Inflammatory macrophage (primary cell): ENCODE measurements around the gene ZNF486.
"Not testable (repeated sequence)": the region's sequence is repeated elsewhere in the genome, so short reads cannot be mapped to it uniquely, and the experiment has no call there.

Source experiments
- DNase-seq, 2 donors: peaks; one replicate each; pipeline ENCODE4 v3.0.0-alpha.2; 2020 to 2022
- total RNA-seq, 18 experiments: gene quantifications; one replicate each; lab custom pipeline; 2026; ENCODE audit warnings: mixed read lengths in 6 of 18, inconsistent platforms in 2 of 18; lab: John Stamatoyannopoulos, UW

The ZNF486 gene
- total RNA-seq: 1.4 to 12.7 (median 4.8) reads per million in 18 experiments

DNA sequence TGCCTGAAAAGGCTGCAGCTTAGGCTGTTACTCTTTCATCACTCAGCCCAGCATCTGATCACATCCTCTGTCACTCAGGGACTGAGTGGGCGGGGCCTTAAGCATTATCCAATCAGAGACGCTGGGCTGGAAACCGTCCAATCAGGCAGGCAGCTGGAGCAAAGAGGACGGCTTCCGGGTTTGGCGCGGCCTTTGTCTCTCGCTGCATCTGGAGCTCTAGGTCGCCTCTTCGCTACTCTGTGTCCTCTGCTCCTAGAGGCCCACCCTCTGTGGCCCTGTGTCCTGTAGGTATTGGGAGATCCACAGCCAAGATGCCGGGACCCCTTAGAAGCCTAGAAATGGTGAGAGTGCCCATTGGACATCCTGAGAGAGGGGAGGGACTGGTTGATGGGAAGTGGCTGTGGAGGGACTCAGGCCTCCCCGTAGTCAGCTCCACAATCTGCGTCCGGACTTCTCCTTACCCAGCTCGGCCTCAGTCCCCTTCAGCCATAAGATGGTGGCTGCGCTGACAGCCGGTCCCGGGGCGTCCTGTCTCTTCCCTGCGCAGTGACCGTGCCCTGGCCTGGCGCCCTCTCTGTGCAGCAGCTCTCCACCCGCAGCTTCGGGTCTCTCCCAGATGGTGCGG lies at the start of gene ZNF486:
Gene ZNF486 (plus strand): TSS at position 195 of the 625 bp plus-strand sequence. CDS start 117 bp downstream, at position 312.
- DNase-seq: peak; percentile 90 to 97

- DNase-seq: not testable (repeated sequence)
Observed at GRCh38 chr19:20118064-20118839, 48.8 kb upstream of the ZNF486 start.

DNA sequence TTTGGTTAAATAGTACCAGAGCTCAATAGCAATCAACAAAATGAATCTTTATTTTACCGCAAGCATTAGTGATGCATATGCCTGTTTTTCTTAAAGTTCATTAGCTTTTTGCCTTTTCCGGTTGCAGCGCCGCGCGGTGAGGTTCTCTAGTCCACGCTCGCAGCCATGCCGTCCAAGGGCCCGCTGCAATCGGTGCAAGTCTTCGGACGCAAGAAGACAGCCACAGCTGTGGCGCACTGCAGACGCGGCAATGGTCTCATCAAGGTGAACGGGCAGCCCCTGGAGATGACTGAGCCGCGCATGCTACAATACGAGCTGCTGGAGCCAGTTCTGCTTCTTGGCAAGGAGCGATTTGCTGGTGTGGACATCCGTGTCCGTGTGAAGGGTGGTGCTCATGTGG lies 42.1 kb upstream of the ZNF486 start:
- no peak for DNase-seq

- DNase-seq: not testable (repeated sequence)
Observed at GRCh38 chr19:20132933-20133332, 34.1 kb upstream of the ZNF486 start.

DNA sequence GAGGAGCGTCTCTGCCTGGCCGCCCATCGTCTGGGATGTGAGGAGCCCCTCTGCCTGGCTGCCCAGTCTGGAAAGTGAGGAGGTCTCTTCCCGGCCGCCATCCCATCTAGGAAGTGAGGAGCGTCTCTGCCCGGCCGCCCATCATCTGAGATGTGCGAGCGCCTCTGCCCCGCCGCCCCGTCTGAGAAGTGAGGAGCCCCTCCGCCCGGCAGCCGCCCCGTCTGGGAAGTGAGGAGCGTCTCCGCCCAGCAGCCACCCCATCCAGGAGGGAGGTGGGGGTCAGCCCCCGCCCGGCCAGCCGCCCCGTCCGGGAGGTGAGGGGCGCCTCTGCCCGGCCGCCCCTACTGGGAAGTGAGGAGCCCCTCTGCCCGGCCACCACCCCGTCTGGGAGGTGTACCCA lies 29.3 kb upstream of the ZNF486 start:
- not testable (repeated sequence) for DNase-seq

DNA sequence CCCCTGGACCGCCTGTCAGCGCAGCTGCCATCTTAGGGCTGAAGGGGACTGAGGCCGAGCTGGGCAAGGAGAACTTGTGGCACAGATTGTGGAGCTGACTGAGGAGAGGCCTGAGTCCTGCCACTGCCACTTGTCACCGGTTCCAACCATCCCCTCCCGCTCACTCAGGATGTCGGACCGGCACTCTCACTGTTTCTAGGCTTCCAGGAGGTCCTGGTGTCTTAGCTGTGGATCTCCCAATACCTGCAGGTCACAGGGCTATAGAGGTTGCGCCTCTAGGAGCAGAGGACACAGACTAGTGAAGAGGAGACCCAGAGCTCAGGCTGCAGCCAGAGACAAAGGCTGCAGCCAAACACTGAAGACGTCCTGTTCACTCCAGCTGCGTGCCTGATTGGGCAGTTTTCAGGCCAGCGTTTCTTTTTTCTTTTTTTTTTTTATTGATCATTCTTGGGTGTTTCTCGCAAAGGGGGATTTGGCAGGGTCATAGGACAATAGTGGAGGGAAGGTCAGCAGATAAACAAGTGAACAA lies 15.3 kb upstream of the ZNF486 start:
- no peak for DNase-seq

DNA sequence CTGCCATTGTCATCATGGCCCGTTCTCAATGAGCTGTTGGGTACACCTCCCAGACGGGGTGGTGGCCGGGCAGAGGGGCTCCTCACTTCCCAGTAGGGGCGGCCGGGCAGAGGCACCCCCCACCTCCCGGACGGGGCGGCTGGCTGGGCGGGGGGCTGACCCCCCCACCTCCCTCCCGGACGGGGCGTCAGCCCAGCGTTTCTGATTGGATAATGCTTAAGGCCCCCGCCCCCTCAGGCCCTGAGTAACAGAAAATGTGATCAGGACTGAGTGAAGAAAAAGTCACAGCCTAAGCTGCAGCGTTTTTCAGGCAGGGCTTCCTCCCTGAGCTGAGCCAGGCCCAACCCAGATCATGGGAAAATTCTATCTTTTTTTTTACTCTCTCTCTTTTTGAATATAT lies 14.5 kb upstream of the ZNF486 start:
- not testable (repeated sequence) for DNase-seq

DNA sequence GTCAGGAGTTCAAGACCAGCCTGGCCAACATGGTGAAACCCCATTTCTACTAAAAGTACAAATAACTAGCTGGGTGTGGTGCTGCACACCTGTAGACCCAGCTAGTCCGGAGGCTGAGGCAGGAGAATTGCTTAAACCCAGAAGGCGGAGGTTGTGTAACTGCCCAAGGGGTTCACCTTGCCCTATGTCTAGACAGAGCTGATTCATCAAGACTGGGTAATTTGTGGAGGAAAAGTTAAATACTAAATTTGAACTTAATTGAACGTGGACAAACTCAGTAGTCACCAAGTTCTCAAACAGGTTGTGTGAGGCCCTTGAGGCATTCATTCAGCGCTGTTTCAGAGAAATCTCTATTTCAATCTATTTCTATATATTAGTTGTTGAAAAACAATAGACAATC lies 13.7 kb upstream of the ZNF486 start:
- DNase-seq: no peak

GRCh38 chr19:20154636-20155035 lies 12.4 kb upstream of the ZNF486 start:
- DNase-seq: no peak

DNA sequence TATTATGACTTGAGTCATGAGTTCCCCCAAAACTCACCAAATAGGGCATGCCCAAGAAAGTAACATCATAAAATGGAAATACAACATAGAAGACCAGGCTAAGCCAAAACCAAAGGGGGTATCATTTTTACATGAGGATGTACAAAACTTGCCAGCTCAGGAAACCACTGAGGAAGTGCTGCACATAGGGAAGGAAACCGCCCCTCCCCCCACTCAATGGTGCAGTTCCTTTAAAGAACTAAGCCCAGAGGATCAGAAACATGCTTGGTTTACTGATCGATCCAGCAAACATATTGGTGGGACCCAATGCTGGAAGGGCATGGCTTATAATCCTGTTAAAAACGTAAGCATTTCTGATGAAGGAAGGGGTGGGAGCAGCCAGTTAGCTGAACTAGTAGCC lies 4.2 kb upstream of the ZNF486 start:
- DNase-seq: no peak

DNA sequence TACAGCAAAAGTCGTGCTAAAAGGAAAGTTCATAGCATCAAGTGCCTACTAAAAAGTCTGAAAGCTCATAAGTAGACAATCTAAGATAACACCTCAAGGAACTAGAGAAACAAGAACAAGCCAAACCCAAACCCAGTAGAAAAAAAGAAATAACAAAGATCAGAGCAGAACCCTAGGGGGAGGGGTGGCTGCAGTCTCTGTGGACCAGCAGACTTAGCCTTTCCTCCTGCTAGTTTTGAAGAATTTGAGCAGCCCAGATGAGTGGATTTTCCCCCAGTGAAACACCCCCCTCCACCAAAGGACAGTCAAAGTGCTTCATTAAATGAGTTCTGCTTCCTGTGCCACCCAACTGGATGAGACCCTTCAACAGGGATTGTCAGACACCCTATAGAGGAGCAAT lies 2.6 kb upstream of the ZNF486 start:
- no peak for DNase-seq

GRCh38 chr19:20165971-20166592 lies 932 bp upstream of the ZNF486 start:
- DNase-seq: no peak

DNA sequence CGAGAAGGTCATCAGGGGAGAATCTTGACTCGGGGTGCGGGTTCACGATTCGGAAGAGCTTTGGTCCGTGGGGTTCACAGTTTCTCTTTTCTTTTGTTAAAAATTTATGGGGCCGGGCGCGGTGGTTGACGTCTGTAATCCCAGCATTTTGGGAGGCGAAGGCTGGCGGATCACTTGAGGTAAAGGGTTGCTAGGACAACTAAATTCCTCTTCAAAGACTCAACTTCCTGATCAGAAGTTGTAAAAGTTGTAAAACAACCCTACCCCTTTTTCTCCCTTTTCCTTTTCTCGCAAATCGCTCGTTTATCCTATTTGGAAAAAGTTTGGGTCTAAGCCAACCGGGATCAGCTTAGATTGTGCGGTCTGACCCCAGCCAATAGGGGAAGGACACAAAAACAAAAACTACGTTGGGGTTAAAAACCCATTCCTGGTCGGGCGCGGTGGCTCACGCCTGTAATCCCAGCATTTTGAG lies 673 bp downstream of the ZNF486 start:
- peak in 1 of 2 donors; percentile 1 for DNase-seq

- no peak for DNase-seq
Observed at GRCh38 chr19:20171285-20171684, 4.3 kb downstream of the ZNF486 start.

- not testable (repeated sequence) for DNase-seq
Observed at GRCh38 chr19:20175848-20176247, 8.8 kb downstream of the ZNF486 start.

DNA sequence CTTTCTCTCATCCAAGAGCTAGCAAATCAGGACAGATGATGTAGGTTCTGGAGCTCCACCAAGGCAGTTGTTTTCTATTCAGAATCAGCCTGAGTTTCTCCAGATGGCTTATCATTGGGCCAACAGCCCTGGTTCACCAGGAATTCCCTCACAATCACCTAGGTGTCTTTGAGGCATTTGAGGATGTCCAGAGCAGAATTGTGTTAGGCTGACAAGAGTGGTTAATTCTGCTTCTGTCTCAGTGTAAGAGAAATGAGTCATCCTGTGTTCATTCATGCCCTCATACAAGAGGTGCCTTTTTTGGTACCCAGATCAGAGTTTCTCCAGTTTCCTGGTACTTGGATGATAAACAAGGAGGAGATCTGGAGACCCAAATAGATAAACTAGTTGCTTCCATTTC lies 12.9 kb downstream of the ZNF486 start:
- not testable (repeated sequence) for DNase-seq

- DNase-seq: no peak
Observed at GRCh38 chr19:20182222-20182785, 15.3 kb downstream of the ZNF486 start.

GRCh38 chr19:20186174-20186573 lies 19.2 kb downstream of the ZNF486 start:
- DNase-seq: no peak

GRCh38 chr19:20197747-20198146 lies 30.7 kb downstream of the ZNF486 start:
- DNase-seq: no peak

GRCh38 chr19:20209051-20209450 lies 42.0 kb downstream of the ZNF486 start:
- no peak for DNase-seq

DNA sequence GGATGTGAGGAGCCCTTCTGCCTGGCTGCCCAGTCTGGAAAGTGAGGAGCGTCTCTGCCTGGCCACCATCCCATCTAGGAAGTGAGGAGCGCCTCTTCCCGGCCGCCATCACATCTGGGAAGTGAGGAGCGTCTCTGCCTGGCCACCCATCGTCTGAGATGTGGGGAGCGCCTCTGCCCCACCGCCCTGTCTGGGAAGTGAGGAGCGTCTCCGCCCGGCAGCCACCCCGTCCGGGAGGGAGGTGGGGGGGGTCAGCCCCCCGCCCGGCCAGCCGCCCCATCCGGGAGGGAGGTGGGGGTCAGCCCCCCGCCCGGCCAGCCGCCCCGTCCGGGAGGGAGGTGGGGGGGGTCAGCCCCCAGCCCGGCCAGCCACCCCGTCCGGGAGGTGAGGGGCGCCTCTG lies 47.4 kb downstream of the ZNF486 start:
- DNase-seq: not testable (repeated sequence)

DNA sequence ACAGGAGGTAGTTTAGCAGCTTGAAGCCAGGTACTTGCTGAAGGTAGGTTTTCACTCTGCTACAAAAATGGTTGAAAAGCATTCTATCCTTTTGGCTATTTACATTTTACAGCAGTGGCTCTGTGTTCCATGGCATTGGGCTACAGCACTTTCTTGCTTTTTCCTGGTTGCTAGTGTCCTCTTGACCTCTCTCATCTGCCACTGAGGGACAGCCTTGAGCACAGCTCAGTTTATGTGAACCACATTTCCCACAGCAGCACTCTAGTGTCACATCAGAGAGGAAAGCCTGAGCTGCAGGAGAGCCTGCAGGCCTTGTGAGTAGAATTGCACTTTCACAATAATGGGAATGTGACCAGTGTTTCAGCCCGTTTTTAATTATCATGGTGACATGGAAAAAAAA lies 54.6 kb downstream of the ZNF486 start:
- DNase-seq: not testable (repeated sequence)

DNA sequence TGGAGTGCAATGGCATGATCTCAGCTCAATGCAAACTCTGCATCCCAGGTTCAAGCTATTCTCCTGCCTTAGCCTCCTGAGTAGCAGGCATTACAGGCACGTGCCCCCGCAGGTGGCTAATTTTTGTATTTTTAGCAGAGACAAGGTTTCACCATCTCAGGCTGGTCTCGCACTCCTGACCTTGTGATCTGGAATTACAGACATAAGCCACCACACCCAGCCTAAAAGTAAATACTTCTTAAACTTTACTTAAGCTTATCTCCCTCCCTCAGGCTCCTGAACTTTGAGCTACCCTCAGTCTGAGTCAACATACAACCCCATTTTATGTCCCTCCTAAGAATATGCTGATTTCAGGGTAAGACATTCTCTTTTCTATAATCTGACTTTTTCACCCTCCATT lies 66.1 kb downstream of the ZNF486 start:
- DNase-seq: no peak
